Endodermal cell (in vitro differentiated cells): Measurements from ENCODE around the gene METTL9. TPM values are rescaled to one million over a fixed set of nuclear protein-coding genes. Genes with fewer than 3 reads are reported as not detected.

ENCODE experiments used
- DNase-seq: peaks from one replicate; pipeline ENCODE4 v3.0.0-alpha.2; 2017
- H3K27ac ChIP-seq: 2 replicates; pipeline ENCODE4 v1.5.1; 2013; ENCODE audit warnings: mild to moderate bottlenecking, low read depth, low read length, moderate library complexity
- H3K27me3 ChIP-seq: 2 replicates; pipeline ENCODE4 v1.6.1; 2013; ENCODE audit warnings: mild to moderate bottlenecking, low read length, moderate library complexity; ENCODE audit not compliant: insufficient read depth, control insufficient read depth, poor library complexity, severe bottlenecking
- H3K36me3 ChIP-seq: 2 replicates; pipeline ENCODE4 v1.7.0; 2013; ENCODE audit warnings: mild to moderate bottlenecking, low read length, moderate library complexity; ENCODE audit not compliant: control insufficient read depth, insufficient read depth
- H3K4me1 ChIP-seq: one replicate; pipeline ENCODE4 v1.7.0; 2013; ENCODE audit warnings: low read length; ENCODE audit not compliant: control insufficient read depth, insufficient read depth
- H3K4me3 ChIP-seq: 2 replicates; pipeline ENCODE4 v1.5.1; 2013; ENCODE audit warnings: mild to moderate bottlenecking, low read length, moderate library complexity
- H3K9ac ChIP-seq: 2 replicates; pipeline ENCODE4 v1.6.1; 2013; ENCODE audit warnings: mild to moderate bottlenecking, low read length, moderate library complexity; ENCODE audit not compliant: poor library complexity, severe bottlenecking; ENCODE audit errors: extremely low read depth
- H3K9me3 ChIP-seq: 2 replicates; pipeline ENCODE4 v1.6.1; 2013; ENCODE audit warnings: mild to moderate bottlenecking, low read length, moderate library complexity; ENCODE audit not compliant: control insufficient read depth
- H3K27ac Mint-ChIP-seq: 2 replicates; pipeline ENCODE4 v1.8.0; 2020; ENCODE audit warnings: mixed read lengths
- H3K27me3 Mint-ChIP-seq: 2 replicates; pipeline ENCODE4 v1.8.0; 2021; ENCODE audit warnings: mild to moderate bottlenecking, mixed read lengths; ENCODE audit not compliant: insufficient read depth
- H3K36me3 Mint-ChIP-seq: 2 replicates; pipeline ENCODE4 v1.8.0; 2020; ENCODE audit warnings: low read depth, mixed read lengths
- H3K4me1 Mint-ChIP-seq: 2 replicates; pipeline ENCODE4 v1.8.0; 2020; ENCODE audit warnings: mixed read lengths
- H3K4me3 Mint-ChIP-seq: 2 replicates; pipeline ENCODE4 v1.8.0; 2020; ENCODE audit warnings: mild to moderate bottlenecking, moderate library complexity, mixed read lengths
- H3K9me3 Mint-ChIP-seq: 2 replicates; pipeline ENCODE4 v1.8.0; 2020; ENCODE audit warnings: mild to moderate bottlenecking, mixed read lengths
- WGBS, 2 experiments: methylation state at CpG; one replicate each; pipeline versions ENCODE4 v1.1.5 to v1.1.7; 2013; ENCODE audit warnings: missing lambda C conversion rate in 2 of 2, mixed read lengths in 1 of 2; ENCODE audit not compliant: insufficient coverage in 1 of 2, insufficient read length in 1 of 2; 5-methylcytosine and 5-hydroxymethylcytosine counted together
- total RNA-seq, 2 donors: library from RNA; stranded (reverse); fragmentation: NEBNext Ultra II Directional in 1 of 2; extraction: Animal tissue kit (Norgen Biotek cat#: 25700) in 1 of 2; gene quantifications; 2 replicates in 1 of 2; 3 replicates in 1 of 2; pipeline ENCODE4 v1.2.1, GENCODE V29; 2021
- TF ChIP-seq, protein P1 (sequence below): fragments of 200-600 bp; sonication (generic); conservative IDR thresholded peaks from 2 replicates; pipeline ENCODE4 v1.5.0; 2021; ENCODE audit warnings: antibody characterized with exemption, mild to moderate bottlenecking

METTL9 gene
- total RNA-seq, 2 donors from 2014 or later: 145 to 149 TPM

DNA sequence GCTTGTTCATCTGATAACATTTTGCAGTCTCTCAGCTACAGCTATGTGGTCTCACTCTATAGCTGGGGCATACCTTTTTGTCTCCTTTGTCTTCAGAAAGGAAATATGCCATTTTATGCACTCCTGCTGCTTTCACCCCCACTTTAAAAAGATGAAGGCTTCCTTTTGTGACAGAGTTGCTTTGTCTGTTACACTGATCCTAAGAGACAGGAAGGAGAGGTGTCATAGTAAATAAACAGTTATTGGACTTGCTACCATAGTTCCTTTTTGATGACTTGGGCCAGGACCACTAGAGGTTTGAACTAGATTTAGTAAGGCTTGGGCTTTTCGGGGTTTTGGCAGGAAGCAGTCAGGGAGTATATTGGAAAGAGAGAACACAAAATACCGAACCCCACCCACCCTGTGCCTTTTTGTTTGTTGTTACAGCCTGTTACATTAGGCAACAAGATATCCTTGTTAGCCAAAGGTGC is 1.8 kb upstream of the METTL9 start:
- 83 to 100% methylated on average over 1 to 2 of the region's 2 CpGs for WGBS, 2 experiments
- TF ChIP-seq, protein P1, sequence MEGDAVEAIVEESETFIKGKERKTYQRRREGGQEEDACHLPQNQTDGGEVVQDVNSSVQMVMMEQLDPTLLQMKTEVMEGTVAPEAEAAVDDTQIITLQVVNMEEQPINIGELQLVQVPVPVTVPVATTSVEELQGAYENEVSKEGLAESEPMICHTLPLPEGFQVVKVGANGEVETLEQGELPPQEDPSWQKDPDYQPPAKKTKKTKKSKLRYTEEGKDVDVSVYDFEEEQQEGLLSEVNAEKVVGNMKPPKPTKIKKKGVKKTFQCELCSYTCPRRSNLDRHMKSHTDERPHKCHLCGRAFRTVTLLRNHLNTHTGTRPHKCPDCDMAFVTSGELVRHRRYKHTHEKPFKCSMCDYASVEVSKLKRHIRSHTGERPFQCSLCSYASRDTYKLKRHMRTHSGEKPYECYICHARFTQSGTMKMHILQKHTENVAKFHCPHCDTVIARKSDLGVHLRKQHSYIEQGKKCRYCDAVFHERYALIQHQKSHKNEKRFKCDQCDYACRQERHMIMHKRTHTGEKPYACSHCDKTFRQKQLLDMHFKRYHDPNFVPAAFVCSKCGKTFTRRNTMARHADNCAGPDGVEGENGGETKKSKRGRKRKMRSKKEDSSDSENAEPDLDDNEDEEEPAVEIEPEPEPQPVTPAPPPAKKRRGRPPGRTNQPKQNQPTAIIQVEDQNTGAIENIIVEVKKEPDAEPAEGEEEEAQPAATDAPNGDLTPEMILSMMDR: no peak

GRCh38 chr16:21598206-21598605 is 1.2 kb upstream of the METTL9 start:
- peak overlapping the region; percentile 78 for H3K27ac Mint-ChIP-seq
- DNase-seq: no peak
- Histone ChIP-seq H3K4me1 (peaks cover 5% of the 10 kb centered on the region), H3K9ac (no peak overlapping the region), H3K9me3 (no peaks in the 10 kb centered on the region), H3K27me3 (no peaks in the 10 kb centered on the region), H3K4me3 (peak overlapping the region; percentile 94), H3K27ac (no peak overlapping the region), H3K36me3 (no peaks in the 10 kb centered on the region)
- no peaks in the 10 kb centered on the region for H3K9me3 Mint-ChIP-seq
- H3K4me3 Mint-ChIP-seq: peak overlapping the region; percentile 83
- H3K27me3 Mint-ChIP-seq: no peaks in the 10 kb centered on the region
- peaks cover 37% of the 10 kb centered on the region for H3K4me1 Mint-ChIP-seq
- H3K36me3 Mint-ChIP-seq: no peaks in the 10 kb centered on the region
- TF ChIP-seq, protein P1: no peak
- 95 to 96% methylated on average over 10 to 11 of the region's 12 CpGs for WGBS, 2 experiments

More for the DNA sequence above, 1.8 kb upstream of the METTL9 start:
- no peak for DNase-seq
- no peak overlapping the region for H3K27ac ChIP-seq
- H3K27me3 ChIP-seq: no peaks in the 10 kb centered on the region
- H3K4me1 ChIP-seq: peaks cover 5% of the 10 kb centered on the region
- Mint-ChIP-seq H3K4me1 (peaks cover 39% of the 10 kb centered on the region), H3K4me3 (peak overlapping the region; percentile 83), H3K36me3 (no peaks in the 10 kb centered on the region), H3K9me3 (no peaks in the 10 kb centered on the region), H3K27ac (no peak overlapping the region), H3K27me3 (no peaks in the 10 kb centered on the region)
- H3K9me3 ChIP-seq: no peaks in the 10 kb centered on the region
- H3K36me3 ChIP-seq: no peaks in the 10 kb centered on the region
- H3K9ac ChIP-seq: no peak overlapping the region
- no peak overlapping the region for H3K4me3 ChIP-seq

DNA sequence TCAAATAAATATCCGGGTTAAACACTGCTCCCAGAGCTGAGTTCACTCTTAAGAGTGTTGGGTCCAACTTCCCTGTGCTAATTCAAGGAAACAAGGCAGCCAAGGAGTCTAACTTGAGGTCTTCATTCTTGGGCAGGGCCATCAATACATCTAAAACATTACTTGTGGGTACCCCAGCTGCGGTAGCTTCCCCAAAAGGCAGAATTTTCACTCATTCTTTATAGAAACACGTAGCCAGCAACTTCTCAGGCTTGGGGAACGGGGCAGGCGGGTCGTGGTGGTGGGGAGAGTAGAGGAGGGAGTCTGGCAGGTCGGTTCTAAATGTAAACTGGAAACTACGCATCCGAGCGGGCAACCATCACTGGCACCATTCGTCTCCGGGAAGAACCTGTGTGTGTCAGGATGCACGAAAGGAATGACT is 666 bp upstream of the METTL9 start:
- Histone ChIP-seq H3K4me1 (peaks cover 5% of the 10 kb centered on the region), H3K27me3 (no peaks in the 10 kb centered on the region), H3K9me3 (no peaks in the 10 kb centered on the region), H3K36me3 (no peaks in the 10 kb centered on the region), H3K27ac (peak overlapping the region; percentile 59), H3K4me3 (peak overlapping the region; percentile 94), H3K9ac (peak overlapping the region; percentile 81)
- DNase-seq: no peak
- H3K36me3 Mint-ChIP-seq: no peaks in the 10 kb centered on the region
- no peaks in the 10 kb centered on the region for H3K27me3 Mint-ChIP-seq
- H3K9me3 Mint-ChIP-seq: no peaks in the 10 kb centered on the region
- peak overlapping the region; percentile 78 for H3K27ac Mint-ChIP-seq
- 10 to 13% methylated on average over 5 to 13 of the region's 13 CpGs for WGBS, 2 experiments
- TF ChIP-seq, protein P1: no peak
- H3K4me1 Mint-ChIP-seq: peaks cover 33% of the 10 kb centered on the region
- peak overlapping the region; percentile 83 for H3K4me3 Mint-ChIP-seq
